HG02885 (cell line): ENCODE data around the gene FRK.
"Not testable (repeated sequence)": the region's sequence is repeated elsewhere in the genome, so short reads cannot be mapped to it uniquely, and the experiment has no call there.

Experiments
- ATAC-seq: cut with Tn5 transposase; IDR thresholded peaks from one replicate; pipeline ENCODE4 v1.9.1; 2021; ENCODE audit warnings: mild to moderate bottlenecking; ENCODE audit not compliant: unreplicated experiment, poor library complexity

The FRK gene, protein sequence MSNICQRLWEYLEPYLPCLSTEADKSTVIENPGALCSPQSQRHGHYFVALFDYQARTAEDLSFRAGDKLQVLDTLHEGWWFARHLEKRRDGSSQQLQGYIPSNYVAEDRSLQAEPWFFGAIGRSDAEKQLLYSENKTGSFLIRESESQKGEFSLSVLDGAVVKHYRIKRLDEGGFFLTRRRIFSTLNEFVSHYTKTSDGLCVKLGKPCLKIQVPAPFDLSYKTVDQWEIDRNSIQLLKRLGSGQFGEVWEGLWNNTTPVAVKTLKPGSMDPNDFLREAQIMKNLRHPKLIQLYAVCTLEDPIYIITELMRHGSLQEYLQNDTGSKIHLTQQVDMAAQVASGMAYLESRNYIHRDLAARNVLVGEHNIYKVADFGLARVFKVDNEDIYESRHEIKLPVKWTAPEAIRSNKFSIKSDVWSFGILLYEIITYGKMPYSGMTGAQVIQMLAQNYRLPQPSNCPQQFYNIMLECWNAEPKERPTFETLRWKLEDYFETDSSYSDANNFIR

DNA sequence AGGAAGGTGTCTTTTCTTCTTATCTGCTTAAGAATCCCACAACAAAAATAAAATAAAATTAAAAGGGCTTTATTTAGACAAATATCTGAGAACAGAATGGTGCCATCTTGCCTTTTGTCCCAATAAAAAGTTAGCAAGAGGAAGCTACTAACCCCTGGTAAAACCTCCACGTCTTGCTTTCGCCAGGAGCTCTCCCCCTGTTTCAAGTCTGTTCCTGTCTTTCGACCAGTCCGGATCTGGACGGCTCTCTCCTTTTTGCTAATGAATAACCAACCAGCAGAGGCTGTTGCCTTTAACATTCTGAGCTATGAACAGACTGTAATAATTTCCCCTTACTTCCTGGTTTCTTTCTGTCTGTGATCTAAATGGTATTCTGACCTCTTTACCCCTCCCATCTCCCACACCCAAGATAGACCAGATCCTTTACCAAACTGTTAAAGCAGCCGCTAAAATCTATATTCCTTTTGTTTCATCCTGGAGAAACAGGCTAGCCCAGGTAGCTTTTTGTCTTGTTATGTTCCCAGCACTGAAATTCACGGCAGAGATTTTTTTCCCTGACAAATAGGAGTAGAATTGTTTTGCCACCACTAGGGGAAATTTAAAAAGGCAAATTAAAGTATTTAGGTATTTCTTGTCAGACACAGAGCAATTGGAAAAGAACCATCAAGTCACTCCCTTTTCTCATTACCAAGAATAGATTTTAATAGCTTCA is at the start of gene FRK:
Gene FRK, minus strand, starts transcription at position 320 of the 712 bp plus-strand sequence. CDS start 580 bp downstream, outside the sequence.
- ATAC-seq, result no peak

GRCh38 chr6:116108836-116109235 is 48.1 kb upstream of the FRK start:
- ATAC-seq, result no peak

DNA sequence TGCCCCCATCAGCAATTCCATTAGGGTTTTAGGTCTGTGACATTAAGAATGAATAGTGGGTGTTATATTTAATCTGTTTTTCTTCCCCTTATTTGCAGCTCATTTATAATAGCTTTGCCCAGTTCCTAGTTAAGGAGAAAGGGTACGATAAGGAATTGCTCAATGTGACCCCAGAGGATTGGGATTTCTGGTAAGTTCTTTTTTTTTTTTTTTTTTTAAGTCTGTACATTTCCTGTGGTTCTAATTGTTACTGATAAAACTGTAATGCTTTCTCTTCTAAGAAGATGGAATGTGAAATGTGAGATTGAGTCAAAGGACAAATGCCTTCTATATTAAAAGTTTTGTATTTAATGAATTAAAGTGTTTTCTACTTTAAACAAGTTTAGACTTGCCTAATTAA is 45.5 kb upstream of the FRK start:
- ATAC-seq, result no peak

DNA sequence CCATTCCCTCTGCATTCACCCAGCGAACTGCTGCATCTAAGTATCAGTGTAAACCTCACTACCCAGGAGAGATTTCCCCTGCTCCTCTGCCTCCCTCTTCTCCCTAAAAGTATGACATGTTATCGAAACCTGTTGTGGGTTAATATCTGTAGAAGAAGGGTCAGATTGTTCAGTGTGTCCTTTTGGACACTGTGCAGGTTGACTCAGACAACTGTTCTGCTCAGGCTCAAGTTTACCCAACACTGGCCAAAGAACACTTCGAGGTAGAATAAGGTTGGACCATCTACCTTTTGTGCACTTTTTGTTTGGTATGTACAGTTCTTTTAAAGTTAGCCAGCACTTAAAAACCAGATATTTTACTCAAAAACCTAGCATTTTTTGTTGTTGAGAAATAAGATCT is 44.6 kb upstream of the FRK start:
- no peak for ATAC-seq

GRCh38 chr6:116104636-116105035 is 43.9 kb upstream of the FRK start:
- no peak for ATAC-seq

GRCh38 chr6:116102873-116103272 is 42.2 kb upstream of the FRK start:
- no peak for ATAC-seq

DNA sequence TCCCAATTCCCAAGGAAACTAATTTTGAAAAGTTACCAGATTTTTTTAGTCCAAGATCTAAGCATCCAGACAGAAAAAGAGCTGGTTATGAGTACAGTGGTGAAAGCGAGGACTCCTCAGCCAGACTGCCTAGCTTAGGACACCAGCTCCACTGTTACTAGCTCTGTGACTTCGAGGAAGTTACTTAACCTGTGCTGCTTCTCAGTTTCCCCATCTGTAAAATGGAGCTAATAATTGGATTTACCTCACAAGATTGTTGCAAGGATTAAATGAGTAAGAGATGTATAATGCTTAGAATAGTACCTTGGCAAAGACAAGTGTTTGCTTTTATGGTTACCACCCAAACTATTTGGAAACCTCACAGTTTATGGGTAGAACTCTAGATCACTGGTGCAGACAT is 41.1 kb upstream of the FRK start:
- no peak for ATAC-seq

- no peak for ATAC-seq
Observed at GRCh38 chr6:116101302-116101718, 40.6 kb upstream of the FRK start.

GRCh38 chr6:116100419-116101301 is 40.0 kb upstream of the FRK start, which contains the start of gene NT5DC1:
Gene NT5DC1, plus strand, starts transcription at chr6:116100853. Its CDS starts 78 bp downstream, at chr6:116100931.
- ATAC-seq, result peak; percentile 87

GRCh38 chr6:116099036-116099435 is 38.3 kb upstream of the FRK start:
- ATAC-seq, result no peak

- no peak for ATAC-seq
Observed at GRCh38 chr6:116096979-116097816, 36.5 kb upstream of the FRK start.

- not testable (repeated sequence) for ATAC-seq
Observed at GRCh38 chr6:116096048-116096759, 35.5 kb upstream of the FRK start.

DNA sequence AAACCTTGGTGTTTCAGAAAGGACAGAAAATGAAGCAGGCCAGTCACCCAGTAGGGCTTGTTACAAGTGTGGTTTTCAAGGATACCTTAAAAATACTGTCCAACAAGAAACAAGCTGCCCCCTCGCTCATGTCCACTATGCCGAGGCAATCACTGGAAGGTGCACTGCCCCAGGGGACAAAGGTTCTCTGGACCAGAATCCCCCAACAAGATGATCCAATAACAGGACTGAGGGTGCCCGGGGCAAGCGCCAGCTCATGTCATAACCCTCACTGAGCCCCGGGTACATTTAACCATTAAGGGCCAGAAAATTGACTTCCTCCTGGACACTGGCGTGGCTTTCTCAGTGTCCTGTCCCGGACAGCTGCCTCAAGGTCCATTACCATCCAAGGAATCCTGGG is 33.4 kb upstream of the FRK start:
- no peak for ATAC-seq

GRCh38 chr6:116090251-116090650 is 29.6 kb upstream of the FRK start:
- ATAC-seq, result peak; percentile 63

DNA sequence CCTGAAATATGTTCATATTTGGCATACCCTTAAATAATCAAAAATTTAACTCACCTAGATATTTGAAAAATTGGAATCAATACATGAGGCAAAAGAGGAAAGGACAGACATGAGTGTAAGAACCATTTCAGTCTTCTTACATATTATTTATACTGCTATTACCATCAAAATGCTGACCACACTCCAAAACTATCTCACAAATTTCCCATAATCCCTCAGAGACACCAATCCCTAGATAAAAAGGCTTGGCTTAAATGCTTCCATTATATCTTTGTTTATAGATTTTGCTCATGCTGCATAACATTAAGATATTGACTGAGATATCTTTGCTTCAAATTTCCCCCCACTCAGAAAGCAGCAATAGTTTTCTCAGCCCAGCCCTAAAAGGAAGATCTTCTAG is 28.3 kb upstream of the FRK start:
- no peak for ATAC-seq

DNA sequence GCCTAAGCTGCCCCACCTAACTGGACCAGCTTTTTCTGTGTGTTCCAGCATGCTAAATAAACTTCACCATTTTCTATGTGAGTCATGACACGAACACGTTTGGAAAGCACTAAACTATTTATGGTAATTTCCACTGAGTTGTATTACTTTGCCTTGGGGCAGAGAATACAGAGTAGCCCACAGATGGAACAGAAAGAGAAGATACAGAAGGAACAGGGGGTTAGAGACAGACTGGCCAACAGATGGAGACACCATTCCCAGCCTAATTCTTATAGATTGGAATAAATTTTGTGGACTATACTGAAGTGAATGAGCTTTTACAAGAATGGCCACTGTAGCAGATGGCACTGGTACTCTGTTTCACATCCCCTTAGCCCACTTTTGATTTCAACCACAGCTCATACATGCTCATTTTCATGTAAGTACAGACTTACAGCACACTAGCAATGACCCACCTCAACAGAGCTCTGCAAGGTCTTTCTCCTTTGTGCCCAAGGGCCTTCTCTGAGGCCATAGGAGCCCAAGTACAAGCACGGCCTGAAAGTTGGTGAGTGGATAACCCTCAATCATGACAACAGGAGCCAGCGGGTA is 26.8 kb upstream of the FRK start:
- ATAC-seq, result peak; percentile 91

DNA sequence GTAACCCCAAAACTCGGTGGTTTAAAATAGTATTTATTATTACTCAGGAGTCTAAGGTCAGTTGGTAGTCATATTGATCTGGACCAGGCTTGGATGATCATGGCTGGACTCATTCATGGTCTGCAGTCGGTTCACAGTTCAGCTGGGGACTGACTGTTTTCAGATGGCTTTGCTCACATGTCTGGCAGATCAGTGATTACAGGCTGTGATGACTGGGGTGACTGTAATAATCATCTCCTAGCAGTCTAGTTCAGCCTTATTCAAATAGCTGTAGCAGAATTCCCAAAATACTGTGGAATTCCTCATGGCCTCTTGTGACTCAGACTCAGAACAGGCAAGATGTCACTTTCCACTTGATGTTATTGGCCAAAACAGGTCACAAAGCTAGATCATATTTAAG is 23.6 kb upstream of the FRK start:
- ATAC-seq, result no peak

GRCh38 chr6:116083052-116083451 is 22.4 kb upstream of the FRK start:
- no peak for ATAC-seq

- no peak for ATAC-seq
Observed at GRCh38 chr6:116078945-116079344, 18.3 kb upstream of the FRK start.
